Heart left ventricle (tissue), 13 donors: ENCODE measurements around the gene C20orf96.

Source experiments
- CTCF ChIP-seq, 12 donors: fragments of 200-600 bp; sonication (generic) in 4 of 12; IDR thresholded peaks; one replicate each; pipeline versions ENCODE4 v1.5.0 to v1.8.0; 2018 to 2022; ENCODE audit warnings: antibody characterized with exemption in 12 of 12, mild to moderate bottlenecking in 5 of 12
- POLR2A ChIP-seq, 2 donors: fragments of 450-650 bp; IDR thresholded peaks; one replicate each; pipeline ENCODE4 v1.6.1; 2017; ENCODE audit warnings: antibody characterized with exemption in 2 of 2, mild to moderate bottlenecking in 2 of 2, moderate library complexity in 2 of 2
- donor health status: ischemic (EF 13 %, LVEDD 7.1; RV severe dilation, severe dysfunction).
- donor health status: DM: no; HTN: yes; CAD: no.
- donor health status: DM: no; HTN: no; CAD: no.
- donor health status: ischemic (EF 25% LVEDD 6.9; RV normal size, moderate dysfunction).
- donor health status: ischemic (EF 25% LVEDD 5.7; RV mildly dilated, moderate dysfunction).
- donor health status: ischemic (EF 35%, LVEDD 5.7; RV mildly dilated, moderate dysfunction).
- donor health status: nonischemic (EF 11% LVEDD 7.7; RV severe dilation, severe dysfunction).
- donor health status: DM: yes; HTN: yes; CAD: no.
- donor health status: PGD.
- donor health status: ischemic (EF 29% LVEDD 5.4; RV normal size, mild dysfunction).
- donor health status: nonischemic (EF 23%, LVEDD 6.1; RV moderate dilation, normal function).

DNA sequence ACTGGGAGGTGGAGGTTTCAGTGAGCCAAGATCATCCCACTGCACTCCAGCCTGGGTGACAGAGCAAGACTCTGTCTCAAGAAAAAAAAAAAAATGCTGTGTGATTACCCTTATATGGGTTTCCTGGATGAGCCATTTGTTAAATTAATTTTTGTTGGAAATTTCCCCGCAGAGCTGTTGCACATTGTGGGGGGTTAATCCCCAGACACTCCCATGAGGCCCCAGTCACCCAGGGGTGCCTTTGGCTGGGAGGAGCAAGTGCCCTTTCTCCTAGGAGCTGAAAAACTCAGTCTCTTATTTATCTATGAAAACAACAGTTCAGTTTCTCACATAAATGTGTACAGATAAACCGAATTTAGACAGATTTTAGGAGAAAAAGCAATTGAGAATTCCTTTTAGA lies 37.7 kb downstream of the C20orf96 start:
- TF ChIP-seq CTCF (IDR thresholded peaks at IDR 0.05) (no peak), POLR2A (IDR thresholded peaks at IDR 0.05) (no peak)
